Endothelial cell of umbilical vein (primary cell): ENCODE data around the gene SLC30A3.
"Not testable (repeated sequence)": the region's sequence is repeated elsewhere in the genome, so short reads cannot be mapped to it uniquely, and the experiment has no call there.

ENCODE experiments used
- EZH2 ChIP-seq: IDR thresholded peaks from 2 replicates; pipeline ENCODE4 v1.6.1; 2012; ENCODE audit warnings: borderline replicate concordance, low read depth, mild to moderate bottlenecking, moderate library complexity, low read length, inconsistent platforms; ENCODE audit not compliant: severe bottlenecking
- FOS ChIP-seq: IDR thresholded peaks from 2 replicates; pipeline ENCODE4 v1.6.1; 2011; ENCODE audit warnings: mild to moderate bottlenecking, low read length, moderate library complexity, borderline replicate concordance; ENCODE audit not compliant: insufficient read depth
- GATA2 ChIP-seq: IDR thresholded peaks from 2 replicates; pipeline ENCODE4 v1.7.0; 2011; ENCODE audit warnings: low read depth, mild to moderate bottlenecking, moderate library complexity, mixed read lengths, low read length; ENCODE audit not compliant: insufficient read length, insufficient read depth
- JUN ChIP-seq: IDR thresholded peaks from 2 replicates; pipeline ENCODE4 v1.6.1; 2011; ENCODE audit warnings: borderline replicate concordance, low read depth; ENCODE audit not compliant: insufficient read length, insufficient read depth
- MAX ChIP-seq: IDR thresholded peaks from 2 replicates; pipeline ENCODE4 v1.6.1; 2011; ENCODE audit not compliant: insufficient read depth, insufficient read length
- MYC ChIP-seq: IDR thresholded peaks from one replicate; pipeline ENCODE4 v1.6.1; 2011; ENCODE audit warnings: mild to moderate bottlenecking, low read depth, low read length
- POLR2A ChIP-seq: IDR thresholded peaks from 2 replicates; pipeline ENCODE4 v1.6.1; 2012; ENCODE audit warnings: low read depth, mild to moderate bottlenecking, control low read depth, low read length
- POLR2AphosphoS5 ChIP-seq: IDR thresholded peaks from 2 replicates; pipeline ENCODE4 v1.6.1; 2012; ENCODE audit warnings: low read depth, mild to moderate bottlenecking, control low read depth, low read length, moderate library complexity; ENCODE audit not compliant: insufficient read depth
- TF ChIP-seq, protein P1 (sequence below), 2 donors: IDR thresholded peaks; 1 replicate in 1 of 2; 2 replicates in 1 of 2; pipeline ENCODE4 v1.5.1; 2011; ENCODE audit warnings: low read length in 2 of 2, mild to moderate bottlenecking in 2 of 2, moderate library complexity in 2 of 2, control low read depth in 1 of 2, inconsistent platforms in 1 of 2, low read depth in 1 of 2; ENCODE audit not compliant: insufficient read depth in 1 of 2; ENCODE audit errors: extremely low read depth in 1 of 2

GRCh38 chr2:27300606-27301005 lies 37.8 kb upstream of the SLC30A3 start:
- TF ChIP-seq, protein P1, sequence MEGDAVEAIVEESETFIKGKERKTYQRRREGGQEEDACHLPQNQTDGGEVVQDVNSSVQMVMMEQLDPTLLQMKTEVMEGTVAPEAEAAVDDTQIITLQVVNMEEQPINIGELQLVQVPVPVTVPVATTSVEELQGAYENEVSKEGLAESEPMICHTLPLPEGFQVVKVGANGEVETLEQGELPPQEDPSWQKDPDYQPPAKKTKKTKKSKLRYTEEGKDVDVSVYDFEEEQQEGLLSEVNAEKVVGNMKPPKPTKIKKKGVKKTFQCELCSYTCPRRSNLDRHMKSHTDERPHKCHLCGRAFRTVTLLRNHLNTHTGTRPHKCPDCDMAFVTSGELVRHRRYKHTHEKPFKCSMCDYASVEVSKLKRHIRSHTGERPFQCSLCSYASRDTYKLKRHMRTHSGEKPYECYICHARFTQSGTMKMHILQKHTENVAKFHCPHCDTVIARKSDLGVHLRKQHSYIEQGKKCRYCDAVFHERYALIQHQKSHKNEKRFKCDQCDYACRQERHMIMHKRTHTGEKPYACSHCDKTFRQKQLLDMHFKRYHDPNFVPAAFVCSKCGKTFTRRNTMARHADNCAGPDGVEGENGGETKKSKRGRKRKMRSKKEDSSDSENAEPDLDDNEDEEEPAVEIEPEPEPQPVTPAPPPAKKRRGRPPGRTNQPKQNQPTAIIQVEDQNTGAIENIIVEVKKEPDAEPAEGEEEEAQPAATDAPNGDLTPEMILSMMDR (IDR thresholded peaks at IDR 0.05; ENCODE audit: extremely low read depth in 1 of 2, insufficient read depth in 1 of 2, low read depth in 1 of 2, low read length in 2 of 2), result not testable (repeated sequence)
- TF ChIP-seq POLR2A, MYC, MAX, JUN, POLR2AphosphoS5, EZH2, GATA2, FOS: not testable (repeated sequence)
